ENCODE data around the gene COX6A2.
"Not testable (repeated sequence)": the region's sequence is repeated elsewhere in the genome, so short reads cannot be mapped to it uniquely, and the experiment has no call there.

COX6A2 gene

GRCh38 chr16:31436221-31437045 lies 8.3 kb upstream of the COX6A2 start:
- no peak for FAIRE-seq

GRCh38 chr16:31435341-31436220 lies 7.4 kb upstream of the COX6A2 start:
- FAIRE-seq = no peak

- FAIRE-seq = no peak
These were observed 2.4 kb upstream of the COX6A2 start for GRCh38 chr16:31430380-31431052.

- FAIRE-seq = no peak
These were observed 1.6 kb upstream of the COX6A2 start for GRCh38 chr16:31429796-31430195.

GRCh38 chr16:31429314-31429713 lies 1.2 kb upstream of the COX6A2 start:
- FAIRE-seq = no peak

GRCh38 chr16:31428638-31429247 lies 583 bp upstream of the COX6A2 start:
- no peak for FAIRE-seq

DNA sequence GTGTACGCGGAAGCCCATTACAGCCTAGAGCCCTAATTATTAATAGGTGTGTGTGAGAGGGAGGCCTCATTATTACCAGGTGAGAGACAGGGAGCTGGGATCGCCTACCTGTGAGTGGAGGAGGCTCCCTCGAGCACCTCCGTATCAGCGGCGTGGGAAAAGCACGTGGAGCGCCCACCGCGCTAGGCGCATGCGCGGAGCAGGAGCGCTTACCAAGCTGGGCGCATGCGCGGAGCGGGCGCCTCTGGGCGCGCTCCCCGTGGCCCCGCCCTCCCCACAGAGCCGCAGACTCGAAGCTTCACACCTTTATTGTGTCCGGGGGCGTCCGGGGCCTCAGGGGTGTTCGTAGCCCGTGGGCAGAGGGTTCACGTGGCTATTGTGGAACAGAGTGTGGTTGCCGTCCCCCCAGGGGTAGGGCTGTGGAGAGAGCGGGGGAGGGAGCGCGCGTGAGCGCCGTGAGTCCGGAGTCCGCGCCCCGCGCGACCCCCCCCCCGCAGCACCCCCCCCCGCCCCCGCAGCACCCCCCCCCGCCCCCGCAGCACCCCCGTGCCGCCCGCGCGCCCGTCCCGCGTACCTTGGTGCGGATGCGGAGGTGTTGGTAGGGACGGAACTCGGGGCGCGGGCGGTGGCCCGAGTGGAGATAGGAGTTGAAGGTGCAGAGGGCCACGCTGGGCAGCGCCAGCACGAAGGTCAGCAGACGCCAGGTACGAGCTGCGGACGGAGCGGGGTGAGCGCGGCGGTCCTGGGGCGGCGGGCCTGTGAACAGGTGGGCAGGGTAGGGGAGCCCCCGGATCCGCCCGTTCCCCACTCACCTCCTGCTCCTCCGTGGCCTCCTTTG lies 500 bp downstream of the COX6A2 start:
- FAIRE-seq = no peak

- FAIRE-seq = no peak
These were observed 4.4 kb downstream of the COX6A2 start for GRCh38 chr16:31423801-31424200.

GRCh38 chr16:31423241-31423640 lies 4.9 kb downstream of the COX6A2 start:
- no peak for FAIRE-seq

- no peak for FAIRE-seq
These were observed 6.6 kb downstream of the COX6A2 start for GRCh38 chr16:31421587-31421986.

- no peak for FAIRE-seq
These were observed 8.1 kb downstream of the COX6A2 start for GRCh38 chr16:31420037-31420436.

GRCh38 chr16:31417916-31418315 lies 10.2 kb downstream of the COX6A2 start:
- FAIRE-seq = no peak

- FAIRE-seq = not testable (repeated sequence)
These were observed 11.1 kb downstream of the COX6A2 start for GRCh38 chr16:31417036-31417435.

GRCh38 chr16:31416371-31416770 lies 11.8 kb downstream of the COX6A2 start:
- FAIRE-seq = no peak

DNA sequence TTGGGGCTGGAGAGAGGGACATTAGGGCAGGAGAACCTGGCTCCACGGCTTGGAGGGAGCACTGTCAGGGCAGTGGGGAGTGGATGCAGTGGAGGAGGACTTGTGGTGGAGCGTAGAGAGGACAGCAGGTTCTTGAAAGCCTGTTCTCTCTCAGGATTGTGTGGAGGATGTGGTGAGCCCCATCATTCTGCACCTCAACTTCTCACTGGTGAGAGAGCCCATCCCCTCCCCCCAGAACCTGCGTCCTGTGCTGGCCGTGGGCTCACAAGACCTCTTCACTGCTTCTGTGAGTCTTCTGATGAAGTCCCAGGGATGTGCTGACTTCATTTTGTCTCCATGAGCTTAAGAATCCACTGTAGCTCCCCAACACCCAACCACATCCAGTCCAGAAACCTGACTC lies 13.5 kb downstream of the COX6A2 start:
- no peak for FAIRE-seq

DNA sequence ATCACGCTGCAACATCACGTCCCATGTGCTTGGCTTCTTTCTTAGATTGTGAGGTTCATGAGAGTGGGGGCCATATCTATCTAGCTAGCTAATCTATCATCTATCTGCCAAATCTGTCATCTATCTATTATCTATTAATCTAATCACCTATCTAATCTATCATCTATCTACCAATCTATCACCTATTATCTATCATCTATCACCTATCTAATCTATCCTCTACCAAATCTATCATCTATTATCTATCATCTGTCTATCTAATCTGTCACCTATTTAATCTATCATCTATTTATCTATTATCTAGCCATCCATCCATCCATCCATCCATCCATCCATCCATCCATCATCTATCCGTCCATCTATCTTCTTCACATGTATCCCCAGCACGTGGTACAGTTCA lies 14.2 kb downstream of the COX6A2 start:
- FAIRE-seq = no peak

- no peak for FAIRE-seq
These were observed 14.8 kb downstream of the COX6A2 start for GRCh38 chr16:31413381-31413780.

DNA sequence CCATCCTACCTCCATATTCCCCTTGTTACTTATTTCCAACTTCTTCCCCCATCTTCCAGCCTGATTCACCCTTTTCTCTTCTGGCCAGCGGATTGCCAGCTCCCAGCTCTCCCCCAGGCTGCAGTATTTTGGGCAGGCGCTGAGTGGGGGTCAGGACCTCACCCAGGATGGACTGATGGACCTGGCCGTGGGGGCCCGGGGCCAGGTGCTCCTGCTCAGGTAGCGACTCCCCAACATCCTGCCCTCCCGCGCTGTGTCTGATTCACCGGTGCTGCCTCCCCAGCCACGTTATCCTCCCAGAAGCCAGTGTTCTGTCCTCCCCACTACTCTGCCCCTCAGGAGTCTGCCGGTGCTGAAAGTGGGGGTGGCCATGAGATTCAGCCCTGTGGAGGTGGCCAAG lies 15.4 kb downstream of the COX6A2 start:
- FAIRE-seq = no peak

DNA sequence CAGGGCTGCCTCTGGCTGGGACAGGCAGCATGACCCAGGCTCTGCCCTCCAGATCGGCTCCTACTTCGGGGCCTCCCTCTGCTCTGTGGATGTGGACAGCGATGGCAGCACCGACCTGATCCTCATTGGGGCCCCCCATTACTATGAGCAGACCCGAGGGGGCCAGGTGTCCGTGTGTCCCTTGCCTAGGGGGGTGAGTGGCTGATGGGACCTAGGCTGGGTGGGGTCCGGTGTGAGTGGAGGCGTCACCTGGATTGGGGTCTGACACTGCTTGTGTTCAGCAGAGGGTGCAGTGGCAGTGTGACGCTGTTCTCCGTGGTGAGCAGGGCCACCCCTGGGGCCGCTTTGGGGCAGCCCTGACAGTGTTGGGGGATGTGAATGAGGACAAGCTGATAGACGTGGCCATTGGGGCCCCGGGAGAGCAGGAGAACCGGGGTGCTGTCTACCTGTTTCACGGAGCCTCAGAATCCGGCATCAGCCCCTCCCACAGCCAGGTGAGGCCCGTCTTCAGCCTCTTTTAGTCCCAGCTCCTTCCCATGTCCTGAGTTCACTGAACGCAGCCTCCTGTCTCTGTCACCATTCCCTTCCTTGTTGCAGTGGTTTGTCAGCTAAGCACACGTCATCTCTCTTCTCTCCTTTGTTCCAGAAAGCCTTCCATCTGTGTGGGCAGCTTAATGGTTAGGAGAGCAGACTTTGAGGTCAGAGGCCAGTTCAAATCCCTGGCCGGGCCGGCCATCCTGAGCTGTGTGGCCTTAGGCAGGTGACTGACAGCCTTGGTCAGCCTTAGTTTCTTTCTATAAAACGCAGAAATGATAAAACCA lies 16.9 kb downstream of the COX6A2 start:
- no peak for FAIRE-seq

DNA sequence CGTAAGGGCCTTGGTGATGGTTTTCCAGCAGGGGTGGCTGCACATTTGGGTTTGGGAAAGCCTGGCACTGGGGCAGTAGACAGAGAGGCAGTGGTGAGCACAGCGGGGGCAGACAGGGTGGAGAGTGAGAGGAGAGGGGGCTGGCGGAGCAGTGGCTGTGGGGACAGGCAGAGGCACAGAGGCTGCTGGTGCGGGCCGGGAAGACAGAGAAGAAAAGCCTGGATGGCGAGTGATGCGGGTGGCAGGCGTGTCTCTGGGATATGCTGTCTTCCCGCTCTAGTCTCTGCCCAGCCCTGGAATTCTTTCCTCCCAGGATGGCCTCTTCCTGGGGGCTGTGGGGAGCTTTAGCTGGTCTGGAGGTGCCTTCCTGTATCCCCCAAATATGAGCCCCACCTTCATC lies 18.1 kb downstream of the COX6A2 start:
- FAIRE-seq = no peak

GRCh38 chr16:31409433-31409832 lies 18.7 kb downstream of the COX6A2 start:
- FAIRE-seq = no peak

Measured in G401.6 (cell line).